Activated gamma-delta T cell treated with anti-CD3 and anti-CD28 coated beads, Interleukin-2, amount 50 U/mL, for 16 hours (primary cell): ENCODE measurements around the gene KANK2.
A peak's percentile ranks its signal among the peaks of the same experiment; 100 is the strongest.

Source experiments
- DNase-seq: peaks from one replicate; pipeline ENCODE4 v3.0.0-alpha.2; 2020; ENCODE audit warnings: low read depth

KANK2 gene

DNA sequence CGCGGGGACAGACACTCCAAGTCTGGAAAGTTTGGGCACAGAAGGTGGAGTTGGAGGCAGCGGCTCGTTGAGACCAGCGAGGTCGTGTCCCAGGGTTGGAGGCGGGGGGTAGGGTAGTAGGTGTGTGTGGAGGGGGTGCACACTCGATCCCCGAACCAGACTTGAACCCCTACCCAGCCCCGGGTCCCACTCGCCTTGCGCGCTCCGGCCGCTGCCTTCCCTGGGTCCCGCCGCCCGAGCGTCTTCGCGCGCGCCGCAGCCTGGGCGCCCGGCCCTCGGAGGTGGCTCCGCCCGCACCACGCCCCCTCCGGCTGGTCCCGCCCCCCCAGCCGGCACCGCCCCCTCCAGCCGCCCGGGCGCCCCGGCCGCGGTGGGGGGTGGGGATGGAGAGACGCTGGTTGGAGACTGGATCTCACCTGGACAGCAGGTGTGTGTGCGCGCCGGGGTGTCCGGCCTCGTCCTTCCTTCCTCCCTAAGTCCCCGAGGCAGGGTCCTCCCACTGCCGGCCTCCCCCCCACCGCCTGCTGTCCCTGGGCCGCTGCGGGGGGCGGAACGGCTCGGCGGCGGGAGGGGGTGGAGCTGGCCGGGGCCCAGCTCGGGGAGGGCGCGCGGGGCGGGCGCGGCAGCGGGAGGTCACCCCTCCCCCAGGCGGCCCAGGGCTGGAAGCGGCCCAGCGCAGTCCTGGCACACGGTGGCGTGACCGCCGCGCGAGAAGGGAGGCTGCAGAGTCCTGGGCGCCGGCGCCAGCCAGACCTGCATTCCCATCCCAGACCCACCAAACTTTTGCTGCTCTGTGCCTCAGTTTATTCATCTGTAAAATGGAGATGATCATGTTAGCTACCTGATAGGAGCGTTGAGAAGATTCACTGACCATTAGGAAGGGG, at the start of gene KANK2:
Gene KANK2, minus strand, starts transcription at position 255 of the 884 bp plus-strand sequence. CDS start 3,034 bp downstream, outside the sequence.
- peak; percentile 51 for DNase-seq

DNA sequence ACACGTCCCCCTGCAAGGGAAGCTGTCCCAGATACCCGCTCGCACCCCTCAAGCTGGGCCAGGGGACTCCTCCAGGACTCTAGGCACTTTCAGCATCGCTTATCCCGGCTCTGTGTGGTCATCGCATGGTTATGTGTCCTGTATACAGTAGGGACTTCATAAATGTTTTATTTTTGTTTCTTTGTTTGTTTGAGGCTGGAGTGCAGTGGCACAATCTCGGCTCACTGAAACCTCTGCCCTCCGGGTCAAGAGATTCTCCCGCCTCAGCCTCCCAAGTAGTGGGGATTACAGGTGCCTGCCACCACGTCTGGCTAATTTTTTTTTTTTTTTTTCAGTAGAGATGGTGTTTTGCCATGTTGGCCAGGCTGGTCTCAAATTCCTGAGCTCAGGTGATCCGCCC, 49.6 kb upstream of the KANK2 start:
- DNase-seq = no peak

DNA sequence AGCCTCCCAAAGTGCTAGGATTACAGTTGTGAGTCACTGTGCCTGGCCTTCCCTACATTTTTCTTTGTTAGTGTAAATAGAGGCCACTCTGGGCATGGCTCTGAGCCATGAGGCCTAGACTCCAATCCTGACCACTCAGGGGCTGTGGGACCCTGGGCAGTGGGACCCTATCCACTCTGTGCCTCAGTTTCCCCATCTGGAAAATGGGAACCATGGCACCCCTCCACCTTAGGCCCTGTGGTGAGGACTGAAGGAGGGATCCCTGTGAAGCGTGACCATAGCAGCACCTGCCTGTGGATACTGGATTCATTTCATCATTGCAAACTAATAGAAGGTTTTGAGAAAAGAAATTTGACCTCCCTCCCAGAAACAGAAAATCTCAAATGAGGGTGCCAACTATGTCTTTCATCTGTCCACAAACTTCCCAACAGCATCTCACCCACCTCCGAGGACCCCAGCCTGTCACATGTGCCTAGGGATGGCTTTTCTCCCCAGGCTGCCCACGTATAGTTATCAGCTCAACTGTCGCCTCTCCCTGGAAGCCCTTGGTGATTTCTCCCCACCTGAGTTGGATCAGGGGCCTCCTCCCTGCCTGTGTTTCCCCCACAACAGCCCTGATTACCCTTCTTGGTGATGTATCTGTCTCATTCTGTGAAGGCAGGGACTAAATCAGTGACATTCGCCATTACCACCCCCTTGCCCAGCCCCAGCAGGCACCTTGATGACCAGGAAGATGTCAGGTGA, 47.7 kb upstream of the KANK2 start:
- DNase-seq = no peak

DNA sequence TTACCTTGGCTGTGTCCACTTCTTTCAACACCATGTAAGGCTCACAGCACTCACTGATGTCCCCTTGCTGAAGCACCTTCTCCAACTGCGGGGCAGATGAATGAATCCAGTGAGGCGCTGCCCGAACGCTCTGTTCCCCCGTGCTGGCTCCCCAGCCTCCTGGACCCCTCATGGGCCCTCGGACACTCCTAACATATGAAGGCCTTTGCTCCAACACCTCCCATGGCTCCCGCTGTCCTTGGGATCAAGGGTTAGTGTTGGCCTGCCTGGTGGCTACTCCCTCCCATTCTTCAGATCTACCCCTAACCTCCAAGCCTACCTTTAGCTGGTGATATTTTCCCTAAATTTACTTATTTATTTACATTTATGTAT, 46.4 kb upstream of the KANK2 start:
- DNase-seq = no peak

DNA sequence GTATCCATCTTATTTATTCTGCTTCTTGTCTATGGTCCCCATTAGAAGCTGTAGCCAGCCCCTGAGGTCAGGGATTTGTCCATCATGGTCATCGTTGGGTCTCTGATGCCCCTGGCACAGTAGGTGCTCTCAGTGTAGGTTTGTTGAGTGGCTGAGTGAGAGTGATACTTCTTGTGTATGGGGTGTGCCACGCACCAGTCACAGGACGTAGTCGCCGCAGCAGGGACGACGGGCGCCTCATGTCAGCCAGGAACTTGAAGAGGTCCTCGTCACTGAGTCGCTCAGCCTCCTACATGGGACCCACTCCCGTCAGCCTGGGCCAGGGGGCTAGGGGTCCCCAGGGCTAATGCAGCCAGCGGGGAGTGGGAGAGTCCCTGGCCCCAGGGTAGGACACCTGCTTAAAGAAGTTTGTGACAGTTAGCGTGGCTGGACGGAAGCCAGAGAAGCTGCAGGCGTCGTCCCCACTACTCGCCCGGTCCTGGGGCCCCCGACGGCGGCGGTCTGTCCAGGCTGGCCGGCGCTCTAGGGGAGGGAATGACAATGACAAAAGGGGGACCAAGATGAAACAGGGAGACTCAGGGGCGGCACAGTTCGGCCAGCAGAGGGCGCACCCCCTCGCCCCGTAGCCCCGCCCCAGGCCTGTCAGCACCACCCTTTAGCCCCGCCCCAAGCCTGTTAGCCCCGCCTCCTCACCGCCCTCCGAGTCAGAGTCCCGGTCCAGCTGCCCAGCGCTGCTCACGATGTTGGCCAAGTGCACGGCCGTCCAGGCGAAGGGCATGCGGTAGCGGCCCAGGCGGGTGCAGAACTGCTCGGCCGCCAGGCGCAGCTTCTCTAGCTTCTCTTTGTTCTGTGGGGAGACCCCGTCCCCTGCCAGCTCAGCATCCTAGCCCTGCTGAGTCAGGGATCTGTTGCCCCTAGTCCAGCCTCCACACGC, 45.8 kb upstream of the KANK2 start:
- peak; percentile 74 for DNase-seq

GRCh38 chr19:11242025-11242424, 44.7 kb upstream of the KANK2 start:
- no peak for DNase-seq

DNA sequence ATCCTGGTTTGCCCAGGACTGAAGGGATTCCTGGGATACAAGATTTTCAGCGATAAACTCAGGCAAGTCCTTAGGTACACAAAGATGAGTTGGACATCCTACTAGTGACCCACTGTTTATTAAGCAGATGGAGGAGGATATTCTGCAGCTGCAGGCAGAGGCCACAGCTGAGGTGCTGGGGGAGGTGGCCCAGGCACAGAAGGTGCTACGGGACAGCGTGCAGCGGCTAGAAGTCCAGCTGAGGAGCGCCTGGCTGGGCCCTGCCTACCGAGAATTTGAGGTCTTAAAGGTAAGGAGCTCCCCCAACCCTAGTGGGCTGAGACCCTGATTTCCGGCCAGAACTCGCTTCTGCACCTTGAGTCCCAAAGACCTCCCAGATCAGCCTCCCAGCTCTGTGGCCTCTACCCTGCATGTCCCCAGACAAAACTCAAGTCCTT, 42.7 kb upstream of the KANK2 start:
- DNase-seq = no peak

- DNase-seq = no peak
Measured at GRCh38 chr19:11239377-11240000, 42.1 kb upstream of the KANK2 start, which contains the start of gene ANGPTL8. TSS of gene ANGPTL8 (plus strand) at chr19:11239619. CDS start at chr19:11239638, 19 bp downstream.

DNA sequence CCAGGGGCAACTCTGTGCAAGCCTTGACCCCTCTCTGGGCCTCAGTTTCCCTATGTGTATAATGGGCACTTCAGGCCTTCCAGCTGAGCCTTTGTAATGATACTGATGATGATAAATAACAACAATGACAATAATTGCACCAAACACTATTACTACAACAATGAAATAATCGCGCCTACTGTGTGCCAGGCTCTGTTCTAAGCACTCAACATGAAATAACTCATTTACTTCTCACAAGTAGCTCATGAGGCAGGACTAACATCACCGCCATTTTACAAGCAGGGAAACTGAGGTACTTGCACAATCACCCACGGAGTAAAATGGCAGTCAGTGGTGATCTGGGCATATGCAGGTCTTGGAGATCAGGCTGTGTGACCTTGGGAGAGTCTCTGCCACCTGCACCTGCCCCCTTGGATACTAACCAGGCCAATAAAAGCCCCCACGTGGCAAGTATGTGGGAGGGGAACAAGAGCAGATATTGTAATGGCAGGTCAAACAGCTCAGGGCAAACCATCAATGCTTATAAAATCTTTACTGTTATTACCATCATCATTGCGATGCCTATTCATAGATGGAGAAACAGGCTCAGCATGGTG, 41.5 kb upstream of the KANK2 start:
- DNase-seq = no peak

GRCh38 chr19:11238041-11238440, 40.7 kb upstream of the KANK2 start:
- no peak for DNase-seq

- DNase-seq = no peak
Measured at GRCh38 chr19:11237321-11237720, 40.0 kb upstream of the KANK2 start.

- no peak for DNase-seq
Measured at GRCh38 chr19:11236324-11237301, 39.3 kb upstream of the KANK2 start.

GRCh38 chr19:11234486-11235075, 37.2 kb upstream of the KANK2 start:
- DNase-seq = no peak

GRCh38 chr19:11233073-11233472, 35.7 kb upstream of the KANK2 start:
- no peak for DNase-seq

DNA sequence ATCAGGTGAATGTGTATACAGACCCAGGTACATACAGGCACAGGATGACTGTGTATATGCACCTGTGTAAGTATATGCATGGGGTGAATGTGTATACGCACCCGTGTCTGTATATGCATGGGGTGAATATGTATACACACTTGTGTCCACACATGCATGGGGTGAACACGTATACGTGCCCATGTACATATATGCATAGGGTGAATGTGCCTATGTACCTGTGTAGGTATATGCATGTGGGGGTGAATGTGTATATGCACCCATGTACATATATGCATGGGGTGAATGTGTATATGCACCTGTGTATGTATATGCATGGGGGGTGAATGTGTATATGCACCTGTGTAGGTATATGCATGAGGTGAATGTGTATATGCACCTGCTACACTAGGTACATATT, 35.2 kb upstream of the KANK2 start:
- no peak for DNase-seq

GRCh38 chr19:11230621-11231386, 33.5 kb upstream of the KANK2 start:
- no peak for DNase-seq

DNA sequence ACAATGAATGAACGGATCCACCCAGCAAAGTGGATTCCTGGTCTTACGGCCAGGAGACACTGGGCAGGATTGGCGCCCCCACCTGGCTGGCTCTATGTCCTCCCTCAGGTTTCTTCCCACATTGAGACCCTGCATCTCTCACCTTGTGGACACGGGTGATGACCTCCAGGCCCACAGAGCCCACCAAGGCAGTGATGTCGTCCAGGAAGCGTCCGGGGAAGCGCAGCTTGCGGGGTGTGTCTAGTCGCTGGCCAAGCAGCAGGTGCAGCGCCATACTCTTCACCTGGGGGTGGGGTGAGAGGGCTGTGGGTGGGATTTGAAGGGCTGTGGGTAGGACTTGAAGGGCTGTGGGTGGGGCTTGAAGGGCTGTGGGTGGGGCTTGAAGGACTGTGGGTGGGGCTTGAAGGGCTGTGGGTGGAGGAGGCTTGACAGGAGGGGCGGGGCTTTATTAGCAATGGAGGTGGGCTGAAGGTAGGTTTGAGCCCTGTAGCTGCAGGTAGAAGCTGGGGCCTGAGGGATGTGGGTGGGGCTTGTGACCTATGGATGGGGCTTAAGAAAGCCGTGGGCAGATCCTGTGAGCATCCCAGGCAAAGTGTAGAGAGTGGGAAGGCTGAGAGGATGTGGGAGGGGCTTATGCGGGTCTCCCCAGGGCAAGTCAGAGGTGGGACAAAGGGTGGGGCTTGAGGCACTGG, 30.0 kb upstream of the KANK2 start:
- DNase-seq = no peak

DNA sequence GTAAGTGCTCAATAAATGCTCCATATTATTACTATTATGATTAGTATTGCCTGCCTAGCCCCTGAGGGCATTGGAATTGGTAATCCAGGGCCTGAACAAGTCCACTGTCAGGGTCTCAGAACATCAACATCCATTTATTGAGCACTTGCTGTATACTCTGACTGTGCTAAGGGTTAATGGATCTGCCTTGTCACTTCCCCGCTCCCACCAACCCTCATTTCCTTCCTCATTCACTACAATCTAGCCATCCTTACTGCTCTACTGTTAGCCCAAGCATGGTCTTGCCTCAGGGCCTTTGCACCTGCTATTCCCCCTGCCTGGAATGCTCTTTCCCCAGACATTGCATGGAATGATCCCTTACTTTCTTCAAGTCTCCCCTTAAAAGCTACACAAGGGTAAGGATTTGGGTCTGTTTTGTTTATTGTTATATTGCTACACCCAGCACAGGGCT, 29.4 kb upstream of the KANK2 start:
- no peak for DNase-seq
